Stimulated activated naive CD4-positive, alpha-beta T cell (primary cell): ENCODE data around the gene VIPR2.
"Not testable (repeated sequence)": the region's sequence is repeated elsewhere in the genome, so short reads cannot be mapped to it uniquely, and the experiment has no call there.

Experiments used
- DNase-seq, 6 experiments: peaks; one replicate each; lab custom pipeline; 2025; lab: John Stamatoyannopoulos, UW

VIPR2 gene

GRCh38 chr7:158988996-158989395, 155.7 kb downstream of the VIPR2 start:
- no peak for DNase-seq

GRCh38 chr7:158988302-158988862, 156.3 kb downstream of the VIPR2 start:
- no peak for DNase-seq

- no peak for DNase-seq
Measured at GRCh38 chr7:158987691-158988090, 157.0 kb downstream of the VIPR2 start.

GRCh38 chr7:158985583-158985982, 159.1 kb downstream of the VIPR2 start:
- DNase-seq, result no peak

- not testable (repeated sequence) for DNase-seq
Measured at GRCh38 chr7:158984007-158984406, 160.7 kb downstream of the VIPR2 start.

GRCh38 chr7:158982080-158982479, 162.6 kb downstream of the VIPR2 start:
- not testable (repeated sequence) for DNase-seq

- DNase-seq, result no peak
Measured at GRCh38 chr7:158979635-158980351, 164.9 kb downstream of the VIPR2 start.

GRCh38 chr7:158979023-158979529, 165.6 kb downstream of the VIPR2 start:
- no peak for DNase-seq
